GM21381 (cell line): Measurements from ENCODE around the gene PALD1.
"Not testable (repeated sequence)": the region's sequence is repeated elsewhere in the genome, so short reads cannot be mapped to it uniquely, and the experiment has no call there.

Experiments
- ATAC-seq: cut with Tn5 transposase; IDR thresholded peaks from one replicate; pipeline ENCODE4 v1.9.1; 2021; ENCODE audit warnings: mild to moderate bottlenecking, moderate library complexity; ENCODE audit not compliant: unreplicated experiment

Gene PALD1

GRCh38 chr10:70600512-70601395 lies 122.2 kb downstream of the PALD1 start:
- ATAC-seq: no peak

DNA sequence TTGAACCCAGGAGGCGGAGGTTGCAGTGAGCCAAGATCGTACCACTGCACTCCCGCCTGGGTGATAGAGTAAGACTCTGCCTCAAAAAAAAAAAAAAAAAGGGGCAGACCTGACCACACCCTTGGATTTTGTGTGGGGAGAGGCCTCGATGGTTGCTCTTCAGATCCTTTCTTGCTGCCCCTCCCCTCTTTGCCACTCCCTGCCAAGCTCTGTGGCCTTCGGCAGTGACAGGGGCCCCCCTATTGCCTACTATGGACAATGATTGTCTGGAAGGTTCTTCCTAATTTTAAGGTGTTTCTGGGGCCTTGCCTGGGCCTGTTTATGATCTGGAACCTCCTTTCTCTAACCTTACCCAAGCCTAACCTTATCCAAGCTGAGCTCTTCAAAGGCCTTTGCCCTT lies 123.2 kb downstream of the PALD1 start:
- ATAC-seq: no peak

GRCh38 chr10:70602665-70603448 lies 124.3 kb downstream of the PALD1 start, which contains the start of gene PRF1:
PRF1 (minus strand) TSS chr10:70602741; CDS start chr10:70600902, 1,839 bp downstream.
- ATAC-seq: no peak

DNA sequence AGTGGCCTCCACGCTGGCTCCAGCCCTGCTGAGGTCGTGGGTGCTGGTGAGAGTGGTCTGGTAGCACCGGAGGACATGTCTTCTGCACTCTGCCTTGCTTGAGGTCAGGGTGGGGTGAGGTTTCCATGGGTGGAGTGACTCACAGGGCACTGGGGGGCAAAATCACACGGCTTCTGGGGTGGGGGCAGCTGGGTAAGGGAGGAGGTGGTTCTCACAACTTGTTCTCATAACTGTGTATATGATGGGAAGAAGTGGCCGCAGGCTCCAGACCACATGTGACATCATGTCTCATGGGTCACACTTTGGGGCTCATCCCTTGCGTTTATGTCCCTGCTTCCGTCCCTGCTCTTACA lies 124.9 kb downstream of the PALD1 start:
- no peak for ATAC-seq

DNA sequence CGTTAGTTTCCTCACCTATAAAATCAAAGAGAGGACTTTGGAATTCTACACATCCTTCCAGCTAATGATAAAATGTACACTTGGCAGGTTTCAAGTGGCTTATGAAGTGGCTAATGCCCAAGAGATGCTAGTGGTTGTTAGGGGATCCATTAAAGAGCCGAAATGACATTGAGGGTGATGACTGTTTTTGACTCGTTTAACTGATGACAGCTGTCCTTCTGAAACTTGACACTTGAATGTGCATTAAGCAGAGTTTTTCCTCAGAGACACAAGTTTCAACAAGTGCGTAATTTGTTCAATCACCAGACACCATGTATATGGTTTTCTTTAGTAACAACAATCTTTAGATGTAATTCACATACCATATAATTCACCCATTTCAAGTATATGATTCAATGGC lies 125.5 kb downstream of the PALD1 start:
- no peak for ATAC-seq

DNA sequence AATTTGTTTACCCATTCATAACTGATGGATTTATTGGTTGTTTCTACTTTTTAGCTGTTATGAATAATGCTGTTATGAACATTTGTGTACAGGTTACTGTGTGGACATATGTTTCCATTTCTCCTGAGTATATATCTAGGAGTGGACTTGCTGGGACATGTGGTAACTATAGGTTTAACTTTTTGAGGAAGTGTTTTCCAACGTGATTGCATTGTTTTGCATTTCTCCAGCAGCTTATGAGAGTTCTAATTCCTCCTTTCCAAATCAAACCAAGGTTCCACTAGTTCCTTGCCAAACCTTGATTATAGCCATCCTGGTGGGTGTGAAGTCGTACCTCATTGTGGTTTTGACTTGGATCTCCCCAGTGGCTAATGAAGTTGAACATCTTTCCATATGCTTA lies 126.6 kb downstream of the PALD1 start:
- no peak for ATAC-seq

GRCh38 chr10:70607936-70608335 lies 129.4 kb downstream of the PALD1 start:
- ATAC-seq: no peak

DNA sequence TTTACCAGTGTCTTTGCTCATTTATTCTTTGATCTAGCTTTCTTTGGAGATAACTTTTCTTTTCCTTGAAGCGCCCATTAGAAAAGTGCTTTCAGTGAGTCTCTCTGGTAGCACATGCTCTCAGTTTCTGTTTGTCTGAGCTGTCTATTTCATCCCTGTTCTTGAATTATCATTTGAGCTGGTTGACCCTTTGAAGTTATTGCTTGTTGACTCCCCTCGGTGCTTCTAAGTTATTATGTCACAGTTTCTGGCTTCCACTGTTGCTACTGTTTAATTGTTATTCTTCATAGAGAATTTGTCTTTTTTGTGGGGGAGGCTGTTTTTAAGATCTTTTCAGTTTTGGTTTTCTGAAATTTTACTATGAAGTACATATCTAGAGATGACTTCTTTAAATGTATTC lies 135.4 kb downstream of the PALD1 start:
- ATAC-seq: no peak

DNA sequence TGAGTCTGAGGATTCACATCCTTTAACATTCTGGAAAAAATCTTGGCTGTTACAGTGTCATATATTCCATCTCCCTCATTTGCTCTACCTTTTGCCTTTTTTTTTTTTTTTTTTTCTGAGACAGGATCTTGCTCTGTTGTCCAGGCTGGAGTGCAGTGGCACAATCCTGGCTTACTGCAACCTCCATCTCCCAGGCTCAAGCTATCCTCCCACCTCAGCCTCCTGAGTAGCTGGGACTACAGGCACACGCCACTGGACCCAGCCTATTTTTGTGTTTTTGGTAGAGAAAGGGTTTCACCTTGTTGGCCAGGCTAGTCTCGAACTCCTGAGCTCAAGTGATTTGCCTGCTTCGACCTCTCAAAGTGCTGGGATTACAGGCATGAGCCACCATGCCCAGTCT lies 135.8 kb downstream of the PALD1 start:
- ATAC-seq: not testable (repeated sequence)

DNA sequence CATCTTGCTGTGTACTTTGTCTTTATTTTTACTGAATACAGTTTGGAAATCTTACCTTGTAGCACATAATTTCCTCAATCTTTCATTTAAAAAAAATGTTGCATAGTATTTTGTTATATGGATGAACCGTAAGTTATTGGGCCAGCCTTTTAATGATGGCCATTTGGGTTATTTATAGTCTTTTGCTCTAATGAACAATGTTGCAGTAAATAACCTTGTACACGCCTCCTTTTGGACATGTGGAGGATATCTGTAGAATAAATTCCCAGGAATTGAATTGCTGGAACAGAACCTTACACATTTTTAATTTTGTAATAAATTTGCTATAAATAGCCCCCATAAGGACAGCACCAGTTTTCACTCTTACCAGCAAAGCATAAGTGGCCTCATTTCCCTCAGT lies 136.6 kb downstream of the PALD1 start:
- ATAC-seq: no peak

DNA sequence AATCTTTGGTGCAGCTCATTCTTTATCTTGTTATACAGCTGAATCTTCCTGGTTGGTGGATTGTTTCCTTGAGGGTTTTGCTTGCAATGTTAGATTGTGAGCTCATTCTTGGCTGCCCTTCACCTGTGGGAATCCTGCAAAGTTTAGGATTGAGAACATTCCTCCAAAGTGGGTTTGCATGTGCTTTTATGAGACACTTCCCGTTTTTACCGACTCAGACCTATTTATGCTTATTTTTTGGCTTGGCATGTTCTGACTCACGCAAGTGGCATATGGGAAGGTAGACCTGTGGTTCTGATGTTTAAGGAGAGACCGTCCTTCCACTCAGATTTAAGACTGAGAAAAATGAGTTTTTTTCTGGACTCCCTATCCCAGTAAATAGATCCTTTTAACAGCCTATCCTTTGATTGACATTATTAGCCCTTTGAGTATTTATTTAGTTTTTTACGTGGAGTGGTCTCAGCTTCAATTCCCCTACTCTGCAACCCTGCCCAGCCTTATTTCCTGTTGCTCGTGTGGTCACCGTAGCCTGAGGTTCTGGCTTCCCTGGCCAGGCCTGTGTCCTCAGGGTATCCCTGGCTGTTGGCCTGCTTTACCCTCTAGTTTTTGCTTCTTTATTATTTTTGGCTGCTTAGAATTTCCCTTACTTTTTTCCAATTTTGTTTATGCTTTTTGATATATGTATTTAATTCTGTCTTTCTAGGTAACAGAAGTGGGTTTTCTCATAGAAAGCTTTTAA lies 137.4 kb downstream of the PALD1 start:
- ATAC-seq: no peak

DNA sequence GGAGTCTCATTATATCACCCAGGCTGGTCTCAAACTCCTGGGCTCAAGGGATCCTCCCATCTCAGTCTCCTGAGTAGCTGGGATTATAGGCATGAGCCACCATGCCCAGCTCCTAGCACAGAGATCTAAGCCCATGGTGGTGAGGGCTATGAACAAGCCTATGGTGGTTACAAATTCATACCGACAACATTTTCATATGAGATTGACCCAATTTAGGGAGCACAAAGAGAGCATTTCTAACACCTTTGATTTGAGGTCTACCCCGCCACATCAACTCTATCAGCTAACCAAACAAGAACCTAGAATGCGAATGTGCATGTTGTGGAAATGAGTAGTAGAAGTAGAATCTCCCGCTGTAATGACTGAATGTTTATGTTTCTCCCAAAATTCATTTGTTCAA lies 138.2 kb downstream of the PALD1 start:
- ATAC-seq: no peak
